Tracheal epithelial cell (primary cell): ENCODE data around the gene SMIM36. TPM values are rescaled to one million over a fixed set of nuclear protein-coding genes. Genes with fewer than 3 reads are reported as not detected.

Experiments
- total RNA-seq: library from RNA; depleted of rRNA; stranded (reverse); fragments of >200 nt; gene quantifications from 2 replicates; pipeline ENCODE4 v1.2.1, GENCODE V29; 2014

Gene SMIM36
- under 0.01 TPM in 1 of 2 replicates, not detected in the other for total RNA-seq

DNA sequence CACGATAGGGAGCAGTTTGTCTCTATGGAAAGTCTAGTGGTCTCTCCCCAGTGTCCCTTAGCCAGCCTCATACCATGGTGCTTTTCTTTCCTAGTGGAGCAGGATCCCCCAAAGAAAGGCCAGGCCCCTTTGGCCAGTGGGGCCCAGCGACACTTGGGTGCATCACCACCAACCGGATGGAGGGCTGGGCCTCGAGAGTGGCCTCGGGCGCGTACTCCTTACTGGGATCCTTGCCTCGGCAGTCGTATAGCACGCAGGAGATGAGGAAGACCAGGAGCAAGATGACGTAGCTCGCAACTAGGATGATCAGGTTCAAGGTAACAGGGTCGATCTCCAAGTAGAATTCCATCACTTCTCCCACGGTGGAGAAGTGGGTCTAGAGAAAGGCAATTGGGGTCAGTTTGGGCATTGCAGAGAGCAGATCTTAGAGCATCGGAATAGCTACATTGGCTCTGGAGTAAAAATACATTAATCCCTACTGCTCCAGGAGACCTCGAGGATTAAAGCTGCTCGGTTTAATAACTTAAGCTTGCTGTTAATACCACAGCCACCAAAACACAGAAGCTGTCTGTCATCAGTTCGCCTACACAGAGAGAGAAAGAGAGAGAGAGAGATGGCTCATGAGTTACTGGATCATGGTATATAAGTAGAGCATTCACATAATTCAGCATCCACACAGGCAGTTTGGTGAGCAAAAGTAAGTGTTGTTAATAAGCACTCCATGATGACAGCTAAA lies at the start of gene SMIM36:
TSS of gene SMIM36 (minus strand) at position 467 of the 736 bp plus-strand sequence.

DNA sequence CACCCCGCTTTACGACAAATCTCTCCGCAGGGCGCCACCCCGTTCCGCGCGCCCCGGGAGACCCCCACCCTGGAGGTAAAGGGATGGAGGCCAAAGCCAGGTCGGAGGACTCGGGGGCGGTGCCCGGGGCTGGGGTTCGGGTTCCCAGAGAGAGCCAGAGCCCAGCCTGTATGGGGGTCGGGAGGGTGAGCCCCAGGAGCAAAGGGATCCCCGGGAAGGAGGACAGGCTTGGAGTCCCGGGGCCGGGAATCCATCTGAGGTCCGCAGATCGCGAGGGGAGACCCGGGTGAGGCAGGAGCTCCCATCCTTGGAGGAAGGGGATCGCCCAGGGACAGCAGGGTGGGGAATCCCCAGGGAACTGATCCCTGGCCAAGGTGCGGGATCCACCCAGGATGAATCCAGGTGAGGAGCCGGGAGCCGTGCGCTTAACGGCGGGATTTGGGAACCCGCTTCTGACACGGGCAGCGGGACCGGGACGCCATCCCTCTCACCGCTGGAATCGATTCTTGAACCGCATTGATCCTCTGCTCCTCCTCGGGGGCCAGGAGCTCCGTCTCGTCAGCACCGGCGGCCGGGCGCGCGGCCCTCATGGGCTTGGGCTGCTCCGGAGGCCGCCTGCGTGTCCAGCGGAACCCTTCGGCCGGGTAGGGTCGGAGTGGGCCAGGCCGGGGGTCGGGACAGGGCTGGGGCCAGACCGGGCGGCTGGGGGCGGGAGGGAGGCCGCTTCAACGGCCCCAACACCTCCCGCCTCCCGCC lies 89.9 kb downstream of the SMIM36 start, which contains the start of gene MMD:
TSS of gene MMD (minus strand) at position 657 of the 756 bp plus-strand sequence. CDS start at position 517, 140 bp downstream.

Other genes with a start within 250 kb of the SMIM36 start
- gene HLF, start 246.5 kb downstream of the SMIM36 start, total RNA-seq: under 0.01 and 0.24 TPM in 2 replicates
- 7.2 and 21.2 TPM in 2 replicates for gene MMD, start 89.6 kb downstream of the SMIM36 start, total RNA-seq
- not detected in 2 replicates for gene TMEM100, start 211.4 kb upstream of the SMIM36 start, total RNA-seq
- 11.5 and 14.0 TPM in 2 replicates for gene PCTP, start 239.6 kb upstream of the SMIM36 start, total RNA-seq